GM13976 (cell line): ENCODE results near the gene ZNF407.

Source experiments
- DNase-seq: peaks from one replicate; pipeline ENCODE4 v3.0.0; 2012; ENCODE audit warnings: low spot score
- in situ Hi-C: fragments of 300-500 bp; cut with MboI; formaldehyde crosslinking; loops from one replicate; pipeline ENCODE4 v1.12.0; 2022; ENCODE audit warnings: low sequenced_read_pairs, mixed read lengths, inconsistent platforms; ENCODE audit not compliant: unreplicated experiment
- TF ChIP-seq, protein P1 (sequence below): IDR thresholded peaks from 2 replicates; pipeline ENCODE4 v1.5.1; 2012; ENCODE audit warnings: borderline replicate concordance, mild to moderate bottlenecking; ENCODE audit not compliant: insufficient read depth; ENCODE audit errors: extremely low read depth, missing control alignments, control extremely low read depth

Gene ZNF407

DNA sequence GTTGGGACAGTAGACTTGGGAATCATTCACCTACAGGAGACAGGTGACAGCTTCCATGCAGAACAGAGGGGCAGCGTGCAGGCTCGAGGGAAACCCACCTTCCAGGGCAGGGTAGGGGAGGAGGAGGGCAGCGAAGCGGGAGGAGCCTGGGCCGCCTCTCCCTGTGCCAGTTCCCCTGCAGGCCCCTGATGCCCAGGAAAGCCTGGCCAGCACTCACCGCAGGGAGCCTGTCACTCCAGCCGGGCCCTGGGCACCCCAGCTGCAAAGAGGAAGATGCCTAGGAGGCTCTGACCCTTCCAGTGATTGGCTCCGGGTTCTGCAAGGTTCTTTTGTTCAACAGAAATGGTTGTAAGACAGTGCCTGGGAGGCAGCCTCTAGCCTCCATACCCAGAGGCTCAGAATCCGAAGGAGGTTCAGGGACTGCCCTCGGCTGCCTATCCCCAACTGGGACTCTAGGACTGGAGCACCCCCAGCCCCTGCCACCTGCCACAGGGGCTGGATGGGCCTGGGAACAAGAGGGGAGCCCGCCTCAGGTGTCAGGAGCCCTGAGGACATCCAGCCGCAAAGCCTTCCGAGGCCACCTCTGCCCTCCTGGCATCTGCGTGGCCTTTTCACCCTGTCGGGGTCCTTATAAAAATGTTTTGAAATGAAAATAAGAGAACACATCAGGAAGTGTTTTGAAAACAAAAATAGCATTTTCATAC lies 508.0 kb downstream of the ZNF407 start:
- in situ Hi-C loops: no loop called here
- TF ChIP-seq, protein P1, sequence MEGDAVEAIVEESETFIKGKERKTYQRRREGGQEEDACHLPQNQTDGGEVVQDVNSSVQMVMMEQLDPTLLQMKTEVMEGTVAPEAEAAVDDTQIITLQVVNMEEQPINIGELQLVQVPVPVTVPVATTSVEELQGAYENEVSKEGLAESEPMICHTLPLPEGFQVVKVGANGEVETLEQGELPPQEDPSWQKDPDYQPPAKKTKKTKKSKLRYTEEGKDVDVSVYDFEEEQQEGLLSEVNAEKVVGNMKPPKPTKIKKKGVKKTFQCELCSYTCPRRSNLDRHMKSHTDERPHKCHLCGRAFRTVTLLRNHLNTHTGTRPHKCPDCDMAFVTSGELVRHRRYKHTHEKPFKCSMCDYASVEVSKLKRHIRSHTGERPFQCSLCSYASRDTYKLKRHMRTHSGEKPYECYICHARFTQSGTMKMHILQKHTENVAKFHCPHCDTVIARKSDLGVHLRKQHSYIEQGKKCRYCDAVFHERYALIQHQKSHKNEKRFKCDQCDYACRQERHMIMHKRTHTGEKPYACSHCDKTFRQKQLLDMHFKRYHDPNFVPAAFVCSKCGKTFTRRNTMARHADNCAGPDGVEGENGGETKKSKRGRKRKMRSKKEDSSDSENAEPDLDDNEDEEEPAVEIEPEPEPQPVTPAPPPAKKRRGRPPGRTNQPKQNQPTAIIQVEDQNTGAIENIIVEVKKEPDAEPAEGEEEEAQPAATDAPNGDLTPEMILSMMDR: no peak

GRCh38 chr18:75106746-75107145 lies 509.1 kb downstream of the ZNF407 start:
- in situ Hi-C loops: no loop called here

More for the DNA sequence above, 508.0 kb downstream of the ZNF407 start:
- no peak for DNase-seq

DNA sequence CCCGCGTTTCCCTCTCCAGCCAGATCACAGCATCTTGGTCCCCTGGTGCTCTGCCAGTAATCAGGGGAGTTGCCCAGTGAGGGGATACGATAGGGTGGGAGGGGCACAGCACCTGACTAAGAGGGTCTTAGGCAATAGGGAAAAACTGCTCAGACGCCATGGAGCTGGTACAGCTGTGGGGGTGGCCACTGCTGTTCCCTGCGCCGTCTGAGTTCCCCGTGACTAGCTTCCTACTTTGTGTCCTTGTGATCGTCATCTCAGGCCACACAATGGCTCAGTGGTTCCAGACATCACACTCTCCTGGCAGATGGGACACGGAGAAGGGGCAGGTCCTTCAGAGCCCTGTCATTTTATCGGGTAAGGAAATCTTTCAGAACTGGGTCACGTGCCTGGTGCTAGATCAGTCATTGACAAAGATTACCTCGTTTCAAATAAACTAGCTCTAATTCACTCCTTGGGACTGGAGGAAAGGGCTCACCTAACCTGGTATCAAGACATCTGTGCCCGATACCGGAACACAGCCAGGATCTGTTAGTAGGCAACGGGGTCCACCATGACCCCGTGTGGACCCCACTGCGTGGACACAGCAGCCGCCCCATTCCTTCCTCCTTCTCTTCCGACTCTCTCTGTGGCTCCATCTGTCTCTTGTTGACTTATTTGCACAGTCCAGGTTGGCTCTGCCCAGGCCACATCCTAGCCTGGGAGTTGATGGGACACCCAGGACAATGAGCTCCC lies 509.7 kb downstream of the ZNF407 start:
- in situ Hi-C loops: no loop called here
- TF ChIP-seq, protein P1: no peak
- DNase-seq: no peak

More at GRCh38 chr18:75106746-75107145, 509.1 kb downstream of the ZNF407 start:
- TF ChIP-seq, protein P1: no peak
- no peak for DNase-seq

GRCh38 chr18:75107931-75108276 lies 510.2 kb downstream of the ZNF407 start:
- in situ Hi-C loops: no loop called here
- TF ChIP-seq, protein P1: no peak
- DNase-seq: no peak

DNA sequence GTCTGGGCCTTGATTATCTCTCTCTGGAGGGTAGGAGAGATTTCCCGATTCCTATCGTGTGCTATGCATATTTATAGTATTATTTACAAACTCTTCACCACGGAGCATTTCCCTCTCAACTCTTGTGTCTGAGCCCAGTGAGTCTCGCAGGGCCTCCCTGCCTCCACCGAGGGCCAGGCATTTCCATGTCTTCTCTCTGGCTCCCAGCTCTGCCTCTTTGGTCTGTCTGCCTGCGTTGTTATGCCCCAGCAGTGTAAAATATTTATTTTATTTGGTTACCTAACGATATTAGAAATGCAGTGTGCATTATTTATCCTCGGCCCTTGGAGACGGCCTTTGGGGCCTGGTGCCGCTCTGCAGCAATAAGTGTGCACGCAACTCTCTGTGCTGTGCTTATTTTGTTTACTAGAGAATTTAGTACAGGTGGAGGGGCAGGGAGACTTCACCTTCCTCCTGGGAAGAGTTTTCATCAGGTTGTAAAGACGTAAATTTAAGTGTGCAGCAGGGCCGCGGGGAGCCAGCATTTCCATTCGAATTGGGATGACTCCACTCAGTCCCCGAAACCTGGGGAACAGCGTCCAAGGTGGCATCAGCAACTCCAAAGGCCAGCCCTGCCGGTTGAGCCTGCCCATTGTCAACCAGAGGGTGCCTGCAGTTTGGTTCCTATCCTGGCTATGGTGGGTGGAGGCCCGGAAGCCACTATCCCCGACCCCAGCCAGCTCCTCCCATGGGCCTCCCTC lies 511.1 kb downstream of the ZNF407 start:
- DNase-seq: no peak
- in situ Hi-C loops: no loop called here
- TF ChIP-seq, protein P1: no peak

GRCh38 chr18:75109319-75109691 lies 511.6 kb downstream of the ZNF407 start:
- in situ Hi-C loops: no loop called here
- TF ChIP-seq, protein P1: no peak
- DNase-seq: no peak
